Measurements from ENCODE around the gene CPLX1.

The CPLX1 gene

DNA sequence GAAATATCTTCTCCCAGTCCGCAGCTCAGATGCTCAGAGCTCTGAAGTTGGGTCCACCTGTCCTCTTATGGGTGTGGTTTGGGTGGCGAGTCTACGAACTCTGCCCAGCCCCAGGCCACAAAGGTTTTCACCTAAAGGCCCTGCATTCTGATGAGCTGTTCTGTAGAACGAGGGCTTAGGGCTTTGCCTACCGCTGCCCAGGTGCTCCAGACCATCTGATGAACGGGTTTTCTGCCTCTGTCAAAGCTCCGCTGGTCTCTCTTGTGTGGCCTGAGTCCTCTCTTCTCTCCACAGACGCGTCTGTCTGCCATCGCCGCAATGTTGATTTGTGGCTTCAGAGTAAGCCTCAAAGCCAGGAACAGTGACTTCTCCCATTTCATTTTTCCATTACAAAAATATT, 28.4 kb upstream of the CPLX1 start:
- no peak for DNase-seq

DNA sequence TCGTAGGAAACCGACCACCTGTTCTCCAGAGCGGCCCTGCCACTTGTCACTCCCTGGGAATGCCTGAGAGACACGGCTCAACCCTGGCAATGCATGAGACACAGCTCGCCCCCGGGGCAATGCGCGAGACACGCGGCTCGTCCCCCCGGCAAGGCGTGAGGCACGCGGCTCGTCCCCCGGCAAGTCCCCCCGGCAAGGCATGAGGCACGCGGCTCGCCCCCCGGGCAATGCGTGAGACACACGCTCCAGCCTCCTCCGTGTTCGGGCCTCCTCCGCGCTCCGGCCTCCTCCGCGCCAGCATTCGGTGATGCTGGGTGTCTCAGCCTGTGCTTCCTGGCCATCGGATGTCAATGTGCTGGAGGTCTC, 27.5 kb upstream of the CPLX1 start:
- DNase-seq = no peak

DNA sequence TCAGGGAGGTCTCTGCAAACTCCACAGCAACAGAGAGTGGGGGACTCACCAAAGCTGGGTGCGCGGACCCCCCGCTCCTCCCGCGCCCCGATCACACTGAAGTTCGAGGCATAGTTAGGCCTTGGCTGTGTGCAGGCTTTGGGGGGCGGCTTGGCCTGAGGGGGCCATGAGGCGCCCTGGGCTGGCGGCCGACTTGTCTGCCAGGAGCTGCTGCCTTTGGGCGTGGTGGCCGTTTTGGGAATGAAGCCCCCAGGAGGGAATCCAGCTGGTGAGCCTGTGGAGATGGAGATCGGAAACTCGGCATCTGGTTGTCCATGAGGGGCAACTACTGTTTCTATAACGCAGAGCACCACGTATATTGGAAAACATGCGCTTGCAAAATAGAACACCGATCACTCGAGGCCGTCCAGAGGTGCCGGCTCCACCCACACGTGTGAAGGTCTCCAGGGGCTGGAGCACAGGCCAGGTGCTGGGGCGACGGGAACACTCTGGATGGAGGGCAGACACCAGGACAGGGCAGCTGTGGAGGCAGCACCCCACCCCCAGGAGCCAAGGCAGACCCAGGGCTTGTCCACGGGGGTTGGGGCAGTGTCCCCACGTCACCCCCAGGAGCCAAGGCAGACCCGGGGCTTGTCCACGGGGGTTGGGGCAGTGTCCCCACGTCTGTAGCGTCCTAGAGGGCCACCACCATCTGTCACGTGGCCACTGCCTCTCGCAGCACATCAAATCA, 25.9 kb upstream of the CPLX1 start:
- no peak for DNase-seq

DNA sequence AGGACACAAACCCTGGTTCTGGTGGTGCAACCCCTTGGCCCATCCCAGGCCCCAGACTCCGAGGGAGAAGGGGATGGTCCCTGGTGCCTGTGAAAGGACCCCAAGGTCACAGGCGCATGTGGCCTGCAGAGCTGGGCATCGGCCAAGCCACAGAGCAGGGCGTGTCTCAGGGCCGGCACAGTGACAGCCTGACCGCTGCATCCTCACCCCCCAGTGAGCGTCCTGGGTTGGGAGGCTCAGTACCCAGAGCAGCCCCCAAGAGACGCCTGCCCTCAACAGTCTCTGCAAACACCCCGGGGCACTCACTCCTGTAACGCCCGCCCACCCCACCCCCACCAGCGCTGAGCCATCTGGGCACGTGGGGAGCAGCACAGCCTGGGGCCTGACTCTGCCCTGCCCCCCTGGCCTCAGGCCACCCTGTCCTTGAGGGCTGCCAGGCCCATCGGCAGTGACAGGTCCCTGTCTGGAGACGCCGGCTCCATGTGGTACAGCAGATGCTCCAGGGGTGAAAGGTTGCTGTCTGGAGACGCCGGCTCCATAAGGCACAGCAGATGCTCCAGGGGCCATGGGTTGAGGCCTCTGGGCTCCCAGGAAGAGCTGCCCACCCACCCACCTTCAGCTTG, 24.5 kb upstream of the CPLX1 start:
- no peak for DNase-seq

DNA sequence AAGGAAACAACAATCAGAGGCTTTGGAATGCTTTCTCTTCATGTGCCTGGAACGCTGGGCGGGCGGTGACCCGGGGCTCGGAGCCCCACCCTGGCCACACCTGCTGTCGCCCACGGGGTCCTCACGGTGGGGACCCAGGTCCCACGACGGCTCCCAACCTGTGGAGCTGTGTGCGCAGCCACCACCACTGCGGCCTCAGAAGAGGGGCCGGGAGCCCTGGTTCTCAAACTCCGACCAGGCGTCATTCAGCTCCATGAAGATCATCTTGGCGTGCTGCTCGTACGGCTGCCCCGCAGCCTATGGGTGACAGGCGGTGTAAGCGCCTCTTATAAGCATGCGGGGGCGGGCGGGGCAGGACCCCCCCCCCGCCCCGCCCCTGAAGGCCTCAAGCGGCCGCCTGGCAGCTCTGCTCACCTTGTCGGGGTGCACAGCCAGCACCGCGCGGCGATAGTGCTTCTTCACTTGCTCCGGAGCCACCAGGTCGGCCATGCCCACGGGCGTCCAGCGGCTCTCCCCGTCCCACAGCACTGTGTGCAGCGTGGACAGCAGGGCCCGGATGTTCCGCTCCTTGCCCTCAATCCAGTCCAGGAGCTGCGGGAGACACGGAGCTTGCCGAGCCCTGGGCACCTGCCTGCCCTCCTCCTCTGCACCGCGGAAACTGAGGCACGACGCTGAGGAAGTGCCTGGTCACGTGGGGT, 23.7 kb upstream of the CPLX1 start:
- no peak for DNase-seq

DNA sequence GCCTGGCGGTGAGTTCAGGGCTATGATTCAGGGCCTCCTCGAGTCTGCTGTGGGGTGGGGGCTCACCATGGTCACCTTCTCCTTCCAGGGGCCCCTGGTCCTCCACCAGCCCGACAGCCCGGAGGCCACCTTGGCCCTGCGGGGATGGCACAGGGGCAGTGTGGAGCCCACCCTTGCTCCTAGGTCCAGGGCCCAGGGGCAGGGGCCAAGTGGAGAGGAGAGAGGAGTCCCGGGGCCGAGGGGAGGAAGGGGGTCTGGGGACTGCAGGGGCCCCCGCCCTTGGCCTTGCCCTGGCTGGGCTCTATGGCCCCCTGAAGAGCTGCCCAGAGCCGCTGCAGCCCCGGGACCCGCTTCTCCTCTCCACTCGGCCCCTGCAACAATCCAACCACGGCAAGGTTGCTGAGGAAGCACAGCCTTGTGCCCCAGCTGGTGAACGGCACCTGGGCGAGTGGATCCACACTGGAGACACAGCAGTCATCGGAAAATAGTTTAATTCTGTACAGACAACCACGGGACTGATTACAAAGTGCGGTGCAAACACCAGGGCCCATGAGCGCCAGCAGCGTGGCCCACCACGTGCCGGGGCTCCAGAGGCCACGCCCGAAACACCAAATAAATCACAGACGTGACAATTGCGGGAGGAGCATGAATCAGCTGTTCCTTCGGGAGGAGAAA, 23.0 kb upstream of the CPLX1 start:
- no peak for DNase-seq

DNA sequence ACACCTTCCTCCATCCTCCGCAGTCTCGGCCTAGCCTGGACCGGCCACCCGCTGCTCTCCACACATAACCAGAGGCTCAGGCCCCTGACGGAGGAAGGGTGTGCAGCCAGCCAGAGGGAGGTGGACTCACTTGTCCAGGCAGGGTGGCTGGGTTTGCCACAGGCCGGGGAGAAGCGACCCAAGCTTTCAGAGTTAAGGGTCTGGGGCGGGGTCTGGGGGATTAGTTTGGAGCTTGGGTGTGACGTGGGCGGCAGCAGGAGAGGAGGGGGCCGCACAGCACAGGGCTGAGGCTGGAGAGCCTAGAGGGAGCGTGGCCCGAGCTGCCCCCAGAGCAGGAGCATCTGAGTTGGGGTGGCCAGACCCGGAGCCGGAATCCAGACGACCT, 22.4 kb upstream of the CPLX1 start:
- DNase-seq = no peak

DNA sequence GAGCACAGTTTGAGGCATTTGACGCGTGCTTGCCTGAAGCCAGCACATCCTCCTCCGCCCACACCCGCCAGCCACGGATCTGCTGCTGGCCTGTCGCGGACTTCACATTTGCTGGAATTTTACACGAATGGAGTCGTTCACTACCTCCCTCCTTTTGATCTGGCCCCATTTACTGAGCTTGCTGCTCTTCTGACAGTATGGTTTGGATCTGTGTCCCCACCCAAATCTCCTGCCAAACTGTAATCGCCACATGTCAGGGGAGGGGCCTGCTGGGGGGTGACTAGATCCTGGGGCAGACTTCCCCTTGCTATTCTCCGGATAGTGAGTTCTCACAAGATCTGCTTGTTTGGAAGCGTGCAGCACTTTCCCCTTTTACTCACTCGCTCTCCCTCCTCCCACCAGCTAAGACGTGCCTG, 19.9 kb upstream of the CPLX1 start:
- no peak for DNase-seq

DNA sequence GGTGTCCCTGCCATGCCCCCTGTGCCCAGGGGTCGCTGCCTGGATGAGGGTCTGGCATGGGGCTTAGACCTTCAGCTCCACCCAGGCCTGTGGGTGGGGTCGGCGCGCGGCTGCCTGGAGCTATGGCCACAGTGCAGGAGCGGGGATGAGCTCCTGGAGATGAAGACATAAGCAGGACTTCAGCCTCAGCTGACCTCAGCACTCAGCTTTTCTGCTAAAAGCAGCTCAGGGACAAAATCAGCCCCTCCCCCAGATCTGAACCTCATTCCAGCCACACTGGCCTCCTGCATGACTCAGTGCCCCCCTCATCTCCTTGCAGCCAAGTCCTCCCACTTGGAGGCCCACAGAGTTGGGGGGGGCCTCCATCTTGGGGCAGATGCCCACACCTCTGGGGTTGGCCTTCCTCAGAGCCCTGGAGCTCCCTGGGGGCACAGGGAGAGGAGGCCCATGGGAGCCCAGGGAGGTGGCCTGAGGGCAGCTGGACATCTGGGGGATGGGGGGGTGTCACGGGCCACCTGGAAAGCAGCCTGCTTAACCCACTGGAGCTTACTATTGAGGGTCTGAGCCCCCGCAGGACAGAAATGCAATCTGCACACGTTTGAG, 19.4 kb upstream of the CPLX1 start:
- DNase-seq = no peak

DNA sequence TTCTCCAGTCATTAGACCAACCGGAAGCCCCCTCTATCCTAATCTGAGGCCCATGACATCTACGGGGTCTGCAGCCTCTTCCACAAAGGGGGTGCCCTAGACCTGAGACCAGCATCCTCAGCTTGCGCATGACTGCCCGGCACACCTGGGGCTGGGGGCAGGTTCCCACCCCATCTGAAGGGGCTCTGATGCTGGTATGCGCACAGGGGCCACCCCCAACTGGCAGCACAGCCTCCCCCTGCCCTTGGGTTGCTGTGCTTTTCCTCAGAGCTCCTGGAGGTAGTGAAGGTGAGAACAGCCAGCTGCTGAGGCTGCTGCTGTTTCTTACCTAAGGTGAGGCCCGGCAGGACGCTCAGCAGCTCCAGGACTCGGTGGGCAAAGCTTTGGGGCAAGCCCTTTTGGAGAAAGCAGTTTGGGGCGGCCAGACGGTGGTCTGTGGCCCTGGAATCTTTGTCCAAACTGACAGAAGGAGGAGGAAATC, 18.9 kb upstream of the CPLX1 start:
- no peak for DNase-seq

DNA sequence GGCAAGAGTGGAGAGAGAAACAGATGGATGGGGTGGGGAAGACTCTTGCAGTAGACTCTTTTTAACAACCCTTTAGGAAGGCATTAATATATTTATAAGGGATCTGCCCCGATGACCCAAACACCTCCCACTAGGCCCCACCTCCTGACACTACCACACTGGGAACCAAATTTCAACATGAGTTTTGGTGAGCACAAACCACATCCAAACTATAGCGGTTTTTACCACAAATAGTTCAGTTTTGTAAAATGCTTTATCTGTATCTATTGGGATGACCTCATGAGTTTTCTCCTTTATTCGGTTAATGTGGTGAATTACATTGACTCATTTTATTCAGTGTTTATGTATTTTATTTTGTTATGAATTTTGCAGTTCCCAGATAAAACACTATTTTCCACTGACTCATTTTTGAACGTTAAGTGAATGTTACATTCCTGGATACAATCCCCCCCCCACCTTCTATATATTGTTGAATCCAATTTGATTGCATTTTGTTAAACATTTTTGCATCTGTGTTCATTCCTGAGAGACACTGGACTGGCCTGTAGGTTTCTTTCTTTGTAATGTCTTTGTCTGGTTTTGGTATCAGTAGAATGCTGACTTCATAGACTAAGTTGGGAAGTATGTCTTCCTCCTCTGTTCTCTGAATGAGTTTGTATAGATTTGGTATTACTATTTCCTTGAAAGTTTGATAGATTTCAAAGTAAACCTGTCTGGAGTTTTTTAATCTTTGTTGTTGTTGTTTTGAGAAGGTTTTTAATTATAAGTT, 13.9 kb upstream of the CPLX1 start:
- DNase-seq = no peak

DNA sequence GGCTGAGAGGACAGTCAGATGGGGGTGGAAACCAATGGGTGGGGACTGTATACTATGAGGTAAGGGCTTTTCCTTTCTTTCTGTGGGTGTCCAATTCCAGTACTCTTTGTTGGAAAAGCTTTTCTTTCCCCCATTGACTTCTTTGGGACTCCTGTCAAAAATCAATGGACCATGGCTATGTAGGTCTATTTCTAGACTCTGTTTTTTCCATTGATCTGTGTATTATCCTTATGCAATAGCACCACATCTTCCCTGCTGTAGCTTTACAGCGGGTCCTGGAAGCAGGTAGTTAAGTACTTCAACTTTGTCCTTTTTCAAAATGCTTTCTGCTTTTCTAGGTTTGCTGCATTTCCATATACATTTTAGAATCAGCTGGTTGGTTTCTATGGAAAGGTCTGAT, 11.8 kb upstream of the CPLX1 start:
- DNase-seq = no peak

DNA sequence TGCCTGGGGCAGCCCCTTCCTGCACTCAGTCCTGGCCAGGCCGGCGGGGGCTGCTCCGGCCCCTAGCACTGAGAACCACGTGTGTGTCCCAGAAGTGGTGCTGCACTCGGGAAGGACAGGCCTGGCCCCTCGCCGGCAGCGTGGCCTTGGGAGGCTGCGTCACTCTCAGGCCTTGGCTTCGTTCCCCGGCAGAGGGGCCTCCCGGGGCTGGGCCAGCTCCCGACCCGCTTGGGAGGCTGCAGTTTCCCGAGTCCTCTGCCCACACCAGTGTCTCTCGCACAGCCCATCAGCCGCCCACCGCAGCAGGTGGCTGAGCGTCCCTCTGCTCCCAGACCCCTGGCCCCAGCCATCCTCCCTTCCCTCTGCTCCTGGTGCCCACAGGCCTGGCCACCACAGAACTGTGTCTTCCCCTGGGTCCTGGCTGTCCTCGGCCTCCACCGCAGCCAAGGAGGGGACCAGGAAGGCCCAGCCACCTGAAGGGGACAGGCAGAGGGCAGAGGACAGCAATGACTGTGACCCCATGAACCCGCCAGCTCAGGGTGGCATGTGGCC, 10.9 kb upstream of the CPLX1 start:
- no peak for DNase-seq

DNA sequence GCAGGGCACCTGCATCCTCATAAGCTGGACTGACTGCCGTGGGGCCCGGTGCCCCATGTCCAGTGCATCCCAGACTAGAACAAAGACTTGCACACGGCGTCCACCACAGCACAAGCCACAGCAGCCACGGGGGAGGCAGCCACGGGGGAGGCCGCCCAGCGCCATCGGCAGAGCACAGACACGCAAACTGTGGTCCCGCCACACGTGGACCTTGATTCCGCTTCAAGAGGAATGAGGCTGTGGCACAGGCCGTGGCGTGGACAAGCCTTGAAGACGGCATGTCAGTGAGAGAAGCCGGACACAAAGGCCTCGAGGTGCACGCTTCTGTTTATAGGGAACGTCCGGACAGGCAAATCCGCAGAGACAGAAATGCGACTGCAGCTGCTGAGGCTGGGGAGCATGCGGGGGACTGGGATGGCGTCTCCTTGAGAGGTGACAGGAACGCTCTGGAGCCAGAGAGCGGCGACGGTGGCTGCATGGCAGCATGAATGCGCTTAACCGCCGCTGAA, 10.1 kb upstream of the CPLX1 start:
- no peak for DNase-seq

DNA sequence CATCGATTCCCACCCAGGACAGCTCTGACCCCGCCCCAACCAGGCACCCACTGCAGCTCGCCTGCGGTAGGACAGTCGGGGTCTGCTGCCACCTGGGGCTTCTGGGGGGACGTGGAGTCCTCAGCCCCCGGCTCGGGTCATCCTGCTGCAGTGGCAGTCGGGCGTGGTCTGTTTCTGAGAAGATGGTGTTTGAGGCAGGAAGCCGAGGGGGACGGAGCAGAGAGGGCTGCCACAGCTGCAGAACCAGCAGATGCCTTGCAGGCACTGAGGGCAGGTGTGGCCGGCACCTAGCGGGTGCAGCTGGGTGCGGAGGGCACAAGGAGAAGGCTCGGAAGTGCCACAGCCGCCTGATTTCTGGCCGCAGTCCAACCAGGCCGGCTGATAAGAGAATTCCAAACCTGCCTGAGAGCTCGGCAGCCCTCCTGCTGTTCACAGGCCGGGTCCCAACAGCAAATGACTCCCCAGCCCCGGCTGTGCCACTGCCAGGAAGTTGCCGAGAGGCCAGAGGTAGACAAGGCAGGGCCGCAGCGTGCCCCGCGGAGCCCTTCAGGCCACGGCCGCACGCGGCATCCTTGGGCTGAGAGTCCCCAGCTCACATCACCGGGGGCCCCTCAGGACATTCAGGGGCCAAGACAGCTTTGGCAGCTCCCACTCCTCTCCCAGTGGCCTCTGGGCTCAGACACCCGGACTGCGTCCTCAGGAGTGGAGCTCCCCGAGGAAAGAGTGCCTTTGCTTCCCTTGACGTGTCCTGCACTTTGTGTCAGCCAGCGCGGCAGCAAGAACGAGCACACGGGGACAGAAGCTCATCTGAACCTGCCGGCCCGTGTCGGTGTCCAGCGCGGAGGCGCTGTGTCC, 9.4 kb upstream of the CPLX1 start:
- no peak for DNase-seq

DNA sequence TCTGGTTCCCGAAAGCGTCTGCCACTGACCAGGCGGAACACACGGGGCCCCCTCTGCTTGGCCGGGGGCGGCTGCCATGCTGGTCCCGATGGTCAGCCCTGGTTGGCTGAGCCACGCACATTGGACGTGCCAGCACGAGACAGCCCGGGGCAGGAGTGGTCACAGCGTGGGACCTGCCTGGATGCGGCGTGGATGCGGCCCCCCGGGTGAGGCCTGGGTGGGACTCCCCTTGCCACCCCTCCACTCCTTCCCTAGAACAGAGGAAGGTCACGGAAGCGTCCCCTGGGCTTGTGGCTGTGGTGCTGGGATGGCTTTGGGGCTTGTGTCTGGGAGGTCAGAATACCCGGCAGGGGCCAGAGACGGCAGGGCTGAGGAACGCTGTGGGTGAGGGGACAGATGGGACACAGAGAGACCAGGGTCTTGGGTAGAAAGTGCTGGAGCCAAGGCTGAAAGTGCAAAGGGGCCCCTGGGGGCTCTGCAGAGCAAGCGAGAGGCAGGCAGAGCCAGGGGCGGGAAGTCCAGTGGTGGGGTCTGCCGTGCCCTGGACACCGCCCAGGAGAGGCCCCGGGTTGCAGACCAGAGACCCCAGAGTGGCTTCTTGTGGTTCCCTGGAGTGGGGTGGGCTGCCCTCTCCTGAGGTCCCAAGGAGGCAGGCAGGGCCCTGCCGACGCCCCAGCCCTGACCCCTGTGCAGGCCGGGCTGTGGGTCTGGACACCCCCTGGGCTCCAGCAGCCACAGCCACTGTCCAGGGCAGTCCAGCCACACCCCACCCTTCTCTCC, 8.6 kb upstream of the CPLX1 start:
- DNase-seq = no peak

DNA sequence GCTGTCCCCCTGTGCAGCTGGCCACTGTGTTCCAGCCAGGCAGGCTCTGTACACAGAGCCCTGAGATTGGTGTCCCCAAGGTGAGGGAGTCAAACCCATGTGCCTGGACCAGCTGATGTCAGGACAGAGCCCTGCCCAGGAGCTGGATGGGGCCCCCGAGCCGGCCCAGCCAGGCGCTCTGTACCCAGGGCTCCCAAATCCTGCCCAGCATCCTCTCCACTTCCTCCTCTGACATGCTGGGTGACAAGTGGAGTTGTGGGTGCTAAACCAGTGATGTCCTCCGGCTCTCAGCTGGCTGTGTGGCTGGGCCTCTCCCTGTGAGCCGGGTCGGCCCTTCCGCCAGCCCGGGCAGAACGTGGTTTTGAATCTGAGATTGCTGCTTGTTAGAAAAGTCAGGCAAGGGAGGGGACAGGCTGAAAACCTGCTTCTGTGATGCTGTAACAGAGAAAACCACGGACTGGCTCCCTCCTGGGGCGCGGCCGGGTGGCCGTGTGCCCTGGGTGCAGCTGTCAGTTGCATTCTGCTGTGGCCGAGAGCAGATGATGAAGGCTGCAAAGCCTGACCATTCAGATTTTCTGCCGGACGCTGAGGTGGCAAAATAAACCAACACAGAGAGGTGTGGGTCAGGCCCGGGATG, 7.9 kb upstream of the CPLX1 start:
- DNase-seq = no peak

DNA sequence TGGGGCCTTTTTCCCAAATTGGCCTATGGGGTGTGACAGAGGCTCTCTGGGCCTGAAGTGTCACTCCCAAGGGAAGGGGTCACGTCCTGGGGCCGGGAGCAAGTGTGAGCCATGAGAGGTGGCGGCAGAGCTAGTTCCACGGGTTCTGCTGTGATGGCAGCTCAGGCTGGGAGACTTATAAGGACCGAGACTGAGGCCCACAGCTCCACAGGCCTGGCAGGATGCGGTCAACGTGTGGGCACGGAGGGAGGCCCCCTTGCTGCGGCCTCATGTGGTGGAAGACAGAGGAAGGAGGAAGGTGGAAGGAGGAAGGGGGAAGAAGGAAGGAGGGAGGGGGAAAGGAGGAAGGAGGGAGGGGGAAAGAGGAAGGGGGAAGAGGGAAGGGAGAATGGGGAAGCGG, 7.2 kb upstream of the CPLX1 start:
- DNase-seq = no peak

DNA sequence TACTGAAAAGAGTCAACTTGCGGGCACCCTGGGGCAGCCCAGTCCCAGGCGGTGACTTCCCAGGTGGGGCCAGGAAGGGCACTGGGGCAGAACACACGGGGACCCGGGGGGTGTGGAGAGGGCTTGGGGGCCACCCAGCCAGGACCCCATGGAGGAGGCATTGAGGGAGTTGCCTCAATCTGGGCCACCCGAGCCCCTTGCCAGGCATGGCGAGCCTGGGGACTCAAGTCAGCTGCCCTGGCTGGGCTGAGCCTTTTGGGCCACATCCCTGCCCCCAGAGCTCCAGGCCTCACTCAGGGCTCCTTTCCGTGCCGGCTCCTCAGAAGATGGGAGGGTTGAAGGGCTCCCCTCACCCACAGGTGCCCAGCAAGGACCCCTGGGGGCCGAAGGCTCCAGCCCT, 6.6 kb upstream of the CPLX1 start:
- DNase-seq = no peak

DNA sequence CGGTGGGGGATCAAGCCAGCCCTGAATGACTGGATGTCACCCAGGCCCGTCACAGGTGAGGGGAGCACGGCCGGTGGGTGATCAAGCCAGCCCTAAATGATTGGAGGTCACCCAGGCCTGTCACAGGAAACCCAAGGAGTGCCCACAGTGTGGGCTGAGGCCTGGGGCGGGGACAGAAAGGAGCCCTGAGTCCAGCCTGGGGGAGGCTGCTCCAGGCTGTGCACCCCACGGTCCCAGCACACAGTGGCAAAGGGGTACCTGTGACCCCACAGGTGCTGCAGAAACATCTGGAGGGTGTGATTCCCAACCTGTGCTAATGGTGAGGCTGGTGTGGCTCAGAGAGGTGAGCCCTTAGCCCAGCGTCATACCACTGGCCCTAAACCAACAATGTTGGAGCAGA, 6.2 kb upstream of the CPLX1 start:
- DNase-seq = no peak

All from activated CD4-positive, alpha-beta T cell treated with anti-CD3 and anti-CD28 coated beads for 4 hours (primary cell).